ENCODE results near the gene HOXB4. TPM values are rescaled to one million over a fixed set of nuclear protein-coding genes. Genes with fewer than 3 reads are reported as not detected.

HOXB4 gene
- total and polyA plus RNA-seq, 10 of the 15 experiments (the other 5 are each of a cell fraction or from before 2014, with no cell fraction given) = 0.35 to 5.8 (median 3.0) TPM

- Histone ChIP-seq H3K27ac (ENCODE audit: control insufficient read depth, insufficient read depth) (peak overlapping the region; percentile 29), H3K4me3 (peak overlapping the region; percentile 93), H3K9ac (ENCODE audit: control insufficient read depth, insufficient read depth, low read length) (peak overlapping the region; percentile 77), H3K9me3 (replicated peaks; ENCODE audit: control insufficient read depth, insufficient read depth, low read length) (no peaks in the 10 kb centered on the region), H3K79me2 (ENCODE audit: control insufficient read depth, insufficient read depth, low read length) (peaks cover 7% of the 10 kb centered on the region), H4K20me1 (ENCODE audit: control insufficient read depth, insufficient read depth) (no peaks in the 10 kb centered on the region), H3K4me2 (ENCODE audit: control insufficient read depth, insufficient read depth) (peak overlapping the region; percentile 48), H2AFZ (ENCODE audit: control insufficient read depth, low read depth, low read length) (peak overlapping the region; percentile 78), H3K27me3 (replicated peaks in 1 of 2; ENCODE audit: control insufficient read depth in 2 of 2, insufficient read depth in 2 of 2, low read length in 1 of 2) (no peaks in the 10 kb centered on the region), H3K36me3 (ENCODE audit: control insufficient read depth in 2 of 2, insufficient read depth in 2 of 2, low read length in 1 of 2) (no peaks in the 10 kb centered on the region), H3K4me1 (ENCODE audit: control insufficient read depth, insufficient read depth, low read length) (peaks cover 23% of the 10 kb centered on the region)
- BruUV-seq (replicated peaks) = TSS peak; percentile 84
- no peak for DNase-seq (ENCODE audit: low read depth, low spot score)
- SMC1A ChIA-PET (ENCODE audit: uncharacterized antibody, unreplicated experiment) = interaction anchor here (0.9 to 2.7 kb wide), 8 partner anchors 68 to 245 kb away, joined by 3 to 6 read pairs (median 3); no protein-coding TSS in a partner anchor
- CTCF ChIA-PET = interaction anchor here (1.0 to 2.3 kb wide), 3 partner anchors 86 to 245 kb away, joined by 4 to 10 read pairs (median 4); no protein-coding TSS in a partner anchor
- POLR2A ChIA-PET = no interaction called here
- in situ Hi-C loops (cut with MboI) (no loop called here), intact Hi-C loops (cut with micrococcal nuclease; ENCODE audit: unreplicated experiment) (no loop called here)
- no peak for FAIRE-seq
- WGBS (ENCODE audit: insufficient coverage, insufficient replicate concordance, low lambda C conversion rate, missing lambda C conversion rate) = 19% methylated on average over 41 of the region's 43 CpGs
- ATAC-seq = peak; percentile 79
- RAD21 ChIA-PET (ENCODE audit: unreplicated experiment) = interaction anchor here (0.9 to 2.3 kb wide), 5 partner anchors 82 to 245 kb away, joined by 3 to 8 read pairs (median 4); no protein-coding TSS in a partner anchor
- peak; percentile 33; the same call in 1 of the 2 replicates for TF ChIP-seq NR2C1 (IDR thresholded peaks at IDR 0.05)
- TF ChIP-seq, protein P1, sequence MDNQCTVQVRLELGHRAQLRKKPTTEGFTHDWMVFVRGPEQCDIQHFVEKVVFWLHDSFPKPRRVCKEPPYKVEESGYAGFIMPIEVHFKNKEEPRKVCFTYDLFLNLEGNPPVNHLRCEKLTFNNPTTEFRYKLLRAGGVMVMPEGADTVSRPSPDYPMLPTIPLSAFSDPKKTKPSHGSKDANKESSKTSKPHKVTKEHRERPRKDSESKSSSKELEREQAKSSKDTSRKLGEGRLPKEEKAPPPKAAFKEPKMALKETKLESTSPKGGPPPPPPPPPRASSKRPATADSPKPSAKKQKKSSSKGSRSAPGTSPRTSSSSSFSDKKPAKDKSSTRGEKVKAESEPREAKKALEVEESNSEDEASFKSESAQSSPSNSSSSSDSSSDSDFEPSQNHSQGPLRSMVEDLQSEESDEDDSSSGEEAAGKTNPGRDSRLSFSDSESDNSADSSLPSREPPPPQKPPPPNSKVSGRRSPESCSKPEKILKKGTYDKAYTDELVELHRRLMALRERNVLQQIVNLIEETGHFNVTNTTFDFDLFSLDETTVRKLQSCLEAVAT (IDR thresholded peaks at IDR 0.05) = peak; percentile 77; the same call in 1 of the 2 replicates
- TF ChIP-seq HDAC2 (IDR thresholded peaks at IDR 0.05) = no peak
- TF ChIP-seq BACH1 (IDR thresholded peaks at IDR 0.05; ENCODE audit: borderline replicate concordance) = no peak
- 0 out of 2 replicates have a peak, but pooled peaks have one; percentile 33 for TF ChIP-seq POLR2A (IDR thresholded peaks at IDR 0.05; ENCODE audit: low read depth, low read length)
- peak; percentile 25 for TF ChIP-seq RAD21 (IDR thresholded peaks at IDR 0.05; ENCODE audit: insufficient read depth, low read depth, low read length)
- TF ChIP-seq CREB1 (IDR thresholded peaks at IDR 0.05; ENCODE audit: low read depth) = no peak
- TF ChIP-seq CHD2 (IDR thresholded peaks at IDR 0.05; ENCODE audit: borderline replicate concordance, low read depth, low read length) = 0 out of 2 replicates have a peak, but pooled peaks have one; percentile 42
- TF ChIP-seq TAF1 (IDR thresholded peaks at IDR 0.05; ENCODE audit: borderline replicate concordance, low read depth, low read length) = 0 out of 2 replicates have a peak, but pooled peaks have one; percentile 2
- peak; percentile 14; the same call in 1 of the 2 replicates for TF ChIP-seq SPI1 (IDR thresholded peaks at IDR 0.05; ENCODE audit: borderline replicate concordance, insufficient read depth, low read depth, low read length)
- TF ChIP-seq ZBTB40 (IDR thresholded peaks at IDR 0.05; ENCODE audit: borderline replicate concordance) = 0 out of 2 replicates have a peak, but pooled peaks have one; percentile 31
- TF ChIP-seq ZSCAN29 (IDR thresholded peaks at IDR 0.05) = no peak
- no peak for TF ChIP-seq NFYB (IDR thresholded peaks at IDR 0.05; ENCODE audit: insufficient read depth, low read depth, low read length)
- no peak for TF ChIP-seq GABPA (IDR thresholded peaks at IDR 0.05; ENCODE audit: low read depth)
- 0 out of 2 replicates have a peak, but pooled peaks have one; percentile 14 for TF ChIP-seq IKZF1 (conservative IDR thresholded peaks at IDR 0.05)
- TF ChIP-seq PML (IDR thresholded peaks at IDR 0.05; ENCODE audit: low read length) = no peak
- TF ChIP-seq SMAD1 (IDR thresholded peaks at IDR 0.05; ENCODE audit: low read depth, partially characterized antibody) = no peak
- TF ChIP-seq RB1 (IDR thresholded peaks at IDR 0.05; ENCODE audit: borderline replicate concordance) = no peak; the same call in 1 of the 2 replicates
Measured at GRCh38 chr17:48578616-48579470, 693 bp upstream of the HOXB4 start.

All from GM12878 (cell line).